Measurements from ENCODE around the gene NME1. TPM values are rescaled to one million over a fixed set of nuclear protein-coding genes. Genes with fewer than 3 reads are reported as not detected.

Gene NME1
- total and polyA plus RNA-seq, 2 donors (not counting 3 experiments of a cell fraction or from before 2014, with no cell fraction given), result 214 to 326 TPM

DNA sequence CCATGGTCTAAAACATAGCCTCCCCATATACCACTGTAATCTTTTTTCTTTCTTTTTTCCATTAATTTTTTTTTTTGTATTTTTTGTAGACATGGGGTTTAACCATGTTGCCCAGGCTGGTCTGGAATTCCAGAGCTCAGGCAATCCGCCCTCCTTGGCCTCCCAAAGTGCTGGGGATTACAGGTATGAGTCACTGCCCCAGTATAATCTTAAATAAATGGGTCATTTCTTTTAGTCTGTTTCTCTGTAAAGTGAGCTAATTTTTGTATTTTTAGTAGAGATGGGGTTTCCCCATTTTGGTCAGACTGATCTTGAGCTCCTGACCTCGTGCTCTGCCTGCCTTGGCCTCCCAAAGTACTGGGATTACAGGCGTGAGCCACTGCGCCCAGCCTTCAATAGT, 5.7 kb upstream of the NME1 start:
- H4K20me1 ChIP-seq (replicated peaks; ENCODE audit: control insufficient read depth, extremely low read depth, insufficient read depth, low read length), result no peaks in the 10 kb centered on the region
- H3K27me3 ChIP-seq (ENCODE audit: control insufficient read depth in 2 of 2, insufficient read depth in 2 of 2, low read length in 2 of 2), result no peaks in the 10 kb centered on the region
- intact Hi-C loops (cut with micrococcal nuclease) (no loop called here), dilution Hi-C loops (cut with MboI; ENCODE audit: extremely low pct_ligation_motif_present, low sequenced_read_pairs) (no loop called here)
- CTCF ChIA-PET, result interaction anchor here (0.6 to 1.0 kb wide), 2 partner anchors 30 to 147 kb away, joined by 3 to 5 read pairs; no protein-coding TSS in a partner anchor
- H3K4me2 ChIP-seq (ENCODE audit: insufficient read depth, low read length), result no peak overlapping the region
- no peaks in the 10 kb centered on the region for H3K79me2 ChIP-seq (ENCODE audit: control insufficient read depth, insufficient read depth, low read length)
- no peak overlapping the region for H2AFZ ChIP-seq (ENCODE audit: low read depth, low read length)
- no peak overlapping the region for H3K4me3 ChIP-seq (replicated peaks in 1 of 3; ENCODE audit: insufficient read depth in 1 of 3, low read depth in 1 of 3, low read length in 3 of 3)
- DNase-seq (ENCODE audit: low read depth, low spot score), result no peak
- peaks cover 2% of the 10 kb centered on the region for H3K4me1 ChIP-seq (ENCODE audit: control insufficient read depth, extremely low read depth, insufficient read depth, low read length)
- FAIRE-seq, result peak; percentile 4
- H3K9ac ChIP-seq (replicated peaks; ENCODE audit: extremely low read depth, insufficient read depth, low read length), result no peak overlapping the region
- TF ChIP-seq POLR2A (IDR thresholded peaks at IDR 0.05; ENCODE audit: low read depth, low read length), result no peak
- no peak for TF ChIP-seq JUN (IDR thresholded peaks at IDR 0.05; ENCODE audit: borderline replicate concordance, insufficient read depth, insufficient read length, low read depth)
- TF ChIP-seq, protein P1, sequence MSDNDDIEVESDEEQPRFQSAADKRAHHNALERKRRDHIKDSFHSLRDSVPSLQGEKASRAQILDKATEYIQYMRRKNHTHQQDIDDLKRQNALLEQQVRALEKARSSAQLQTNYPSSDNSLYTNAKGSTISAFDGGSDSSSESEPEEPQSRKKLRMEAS (IDR thresholded peaks at IDR 0.05; ENCODE audit: insufficient read depth, insufficient read length), result no peak
- no peak for TF ChIP-seq FOS (IDR thresholded peaks at IDR 0.05; ENCODE audit: borderline replicate concordance, insufficient read depth, low read length)
- no peak for TF ChIP-seq EZH2 (IDR thresholded peaks at IDR 0.05; ENCODE audit: borderline replicate concordance, low read depth, low read length, severe bottlenecking)
- no peak for TF ChIP-seq POLR2AphosphoS5 (IDR thresholded peaks at IDR 0.05; ENCODE audit: insufficient read depth, low read depth, low read length)
- TF ChIP-seq, protein P2, sequence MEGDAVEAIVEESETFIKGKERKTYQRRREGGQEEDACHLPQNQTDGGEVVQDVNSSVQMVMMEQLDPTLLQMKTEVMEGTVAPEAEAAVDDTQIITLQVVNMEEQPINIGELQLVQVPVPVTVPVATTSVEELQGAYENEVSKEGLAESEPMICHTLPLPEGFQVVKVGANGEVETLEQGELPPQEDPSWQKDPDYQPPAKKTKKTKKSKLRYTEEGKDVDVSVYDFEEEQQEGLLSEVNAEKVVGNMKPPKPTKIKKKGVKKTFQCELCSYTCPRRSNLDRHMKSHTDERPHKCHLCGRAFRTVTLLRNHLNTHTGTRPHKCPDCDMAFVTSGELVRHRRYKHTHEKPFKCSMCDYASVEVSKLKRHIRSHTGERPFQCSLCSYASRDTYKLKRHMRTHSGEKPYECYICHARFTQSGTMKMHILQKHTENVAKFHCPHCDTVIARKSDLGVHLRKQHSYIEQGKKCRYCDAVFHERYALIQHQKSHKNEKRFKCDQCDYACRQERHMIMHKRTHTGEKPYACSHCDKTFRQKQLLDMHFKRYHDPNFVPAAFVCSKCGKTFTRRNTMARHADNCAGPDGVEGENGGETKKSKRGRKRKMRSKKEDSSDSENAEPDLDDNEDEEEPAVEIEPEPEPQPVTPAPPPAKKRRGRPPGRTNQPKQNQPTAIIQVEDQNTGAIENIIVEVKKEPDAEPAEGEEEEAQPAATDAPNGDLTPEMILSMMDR (IDR thresholded peaks at IDR 0.05; ENCODE audit: extremely low read depth in 1 of 2, insufficient read depth in 1 of 2, low read depth in 1 of 2, low read length in 2 of 2), result no peak
- TF ChIP-seq MYC (IDR thresholded peaks at IDR 0.05; ENCODE audit: low read depth, low read length), result no peak
- no peak for TF ChIP-seq GATA2 (IDR thresholded peaks at IDR 0.05; ENCODE audit: insufficient read depth, insufficient read length, low read depth, low read length)
- no peaks in the 10 kb centered on the region for H3K9me3 ChIP-seq (replicated peaks; ENCODE audit: control insufficient read depth, insufficient read depth, low read length)
- H3K27ac ChIP-seq (ENCODE audit: insufficient read depth, low read depth, low read length), result no peak overlapping the region
- POLR2A ChIA-PET, result interaction anchor here (0.7 kb wide), 1 partner anchor 147 kb away, joined by 3 read pairs; no protein-coding TSS in a partner anchor
- BruUV-seq (replicated peaks), result no TSS peak
- no peaks in the 10 kb centered on the region for H3K36me3 ChIP-seq (ENCODE audit: control insufficient read depth in 2 of 2, extremely low read depth in 1 of 2, insufficient read depth in 2 of 2, low read length in 2 of 2)
- no peaks in the 10 kb centered on the region for H3K9me1 ChIP-seq (replicated peaks; ENCODE audit: control insufficient read depth, extremely low read depth, insufficient read depth, low read length)
